IPS-11a (cell line): ENCODE measurements around the gene JAM3.
"Not testable (repeated sequence)": the region's sequence is repeated elsewhere in the genome, so short reads cannot be mapped to it uniquely, and the experiment has no call there.

ENCODE experiments used
- H3K4me3 ChIP-seq: one replicate; pipeline ENCODE4 v1.5.1; 2013; ENCODE audit warnings: low read depth, low read length, control low read depth

Gene JAM3

DNA sequence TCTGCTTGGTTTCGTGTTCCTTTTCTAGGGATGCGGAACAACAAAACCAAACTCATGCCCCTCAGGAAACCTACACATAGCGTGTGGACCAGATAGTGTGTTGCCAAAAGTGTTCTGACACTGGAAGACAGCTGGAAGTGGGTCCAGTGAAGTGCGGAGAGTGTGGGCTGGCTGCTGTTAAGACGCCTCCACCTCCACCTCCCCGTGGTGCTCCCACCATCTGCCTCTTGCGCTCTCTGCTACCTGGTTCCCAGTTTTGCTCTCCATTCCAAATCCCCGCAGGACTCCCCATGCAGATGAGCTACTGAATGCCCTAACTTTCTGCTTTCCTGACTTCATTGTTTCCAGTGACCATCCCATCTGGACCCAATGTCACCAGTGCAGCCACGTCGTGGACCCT is 103.1 kb downstream of the JAM3 start:
- H3K4me3 ChIP-seq, result no peak overlapping the region

DNA sequence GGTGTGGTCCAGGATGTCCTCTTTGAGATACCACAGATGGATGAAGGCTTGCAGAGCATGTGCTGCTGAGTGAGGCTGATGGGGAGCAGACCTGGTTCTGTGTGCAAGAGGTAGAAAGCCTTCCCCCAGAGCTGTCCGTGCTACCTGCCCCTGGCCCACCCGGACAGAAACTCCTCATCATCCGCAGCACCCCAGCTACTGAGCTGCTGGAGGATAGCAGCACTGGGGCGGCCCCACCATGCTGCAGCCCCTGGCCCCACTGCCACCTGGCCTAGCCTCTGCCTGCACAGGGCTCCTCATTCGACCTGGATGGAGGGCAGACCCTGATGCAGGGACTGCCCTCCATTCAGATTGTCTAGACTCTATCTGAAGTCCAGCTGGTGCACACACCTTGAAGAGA is 104.4 kb downstream of the JAM3 start:
- no peak overlapping the region for H3K4me3 ChIP-seq

DNA sequence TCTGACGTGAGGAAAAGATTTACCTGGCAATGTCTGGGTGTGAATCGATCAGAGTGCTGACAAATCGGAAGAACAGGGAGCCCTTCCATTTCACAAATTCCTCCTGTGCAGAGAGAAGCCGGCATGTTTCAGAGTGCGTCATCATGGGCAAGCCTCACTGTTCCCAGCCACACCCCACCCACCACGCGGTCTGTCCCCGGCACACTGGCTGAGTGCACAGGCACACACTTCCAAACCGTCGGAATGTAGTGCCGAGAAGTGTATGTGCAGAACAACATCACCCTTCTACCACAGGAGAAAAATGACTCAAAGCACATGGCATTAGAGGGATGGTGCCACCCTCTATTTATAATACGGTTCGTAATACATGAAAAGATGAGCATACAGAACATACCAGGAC is 107.4 kb downstream of the JAM3 start:
- H3K4me3 ChIP-seq, result no peak overlapping the region

DNA sequence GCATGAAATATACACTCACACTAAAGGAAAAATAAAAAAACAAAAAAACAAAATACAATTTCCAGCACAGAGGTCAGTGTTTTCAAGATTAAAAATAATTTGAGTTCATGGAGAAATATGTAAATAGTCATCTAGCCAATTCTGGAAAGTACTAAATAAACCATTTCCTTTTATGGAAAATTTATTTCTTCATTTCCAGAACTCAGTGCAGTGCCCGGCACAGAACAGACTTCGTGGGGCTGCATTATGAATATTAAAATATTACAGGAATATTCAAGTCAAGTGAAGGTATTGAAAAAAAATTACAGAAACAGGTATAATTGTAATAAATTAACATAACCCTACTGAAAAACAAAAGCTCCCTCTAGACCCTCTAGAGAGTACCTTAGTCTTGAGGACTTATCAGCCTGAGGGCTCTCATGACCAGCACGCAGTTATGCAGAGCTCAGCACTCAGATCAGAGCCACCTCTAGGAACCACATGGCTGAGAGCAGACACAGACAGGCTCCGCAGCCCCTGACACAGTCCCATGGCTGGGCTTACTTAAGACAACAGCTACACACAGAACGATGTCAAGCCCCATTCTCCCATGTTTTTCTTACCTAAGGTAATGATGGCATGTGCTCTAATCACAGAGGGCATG is 109.3 kb downstream of the JAM3 start:
- no peak overlapping the region for H3K4me3 ChIP-seq

- H3K4me3 ChIP-seq, result no peak overlapping the region
Measured at GRCh38 chr11:134181707-134182106, 112.8 kb downstream of the JAM3 start.

DNA sequence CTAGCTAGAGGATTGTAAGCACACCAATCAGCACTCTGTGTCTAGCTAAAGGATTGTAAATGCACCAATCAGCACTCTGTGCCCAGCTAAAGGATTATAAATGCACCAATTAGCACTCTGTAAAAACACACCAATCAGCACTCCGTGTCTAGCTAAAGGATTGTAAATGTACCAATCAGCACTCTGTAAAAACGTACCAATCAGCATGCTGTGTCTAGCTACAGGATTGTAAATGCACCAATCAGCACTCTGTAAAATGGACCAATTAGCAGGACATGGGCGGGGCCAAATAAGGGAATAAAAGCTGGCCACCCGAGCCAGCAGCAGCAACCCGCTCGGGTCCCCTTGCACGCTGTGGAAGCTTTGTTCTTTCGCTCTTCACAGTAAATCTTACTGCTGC is 119.2 kb downstream of the JAM3 start:
- not testable (repeated sequence) for H3K4me3 ChIP-seq

GRCh38 chr11:134196756-134197155 is 127.9 kb downstream of the JAM3 start:
- H3K4me3 ChIP-seq, result no peak overlapping the region

DNA sequence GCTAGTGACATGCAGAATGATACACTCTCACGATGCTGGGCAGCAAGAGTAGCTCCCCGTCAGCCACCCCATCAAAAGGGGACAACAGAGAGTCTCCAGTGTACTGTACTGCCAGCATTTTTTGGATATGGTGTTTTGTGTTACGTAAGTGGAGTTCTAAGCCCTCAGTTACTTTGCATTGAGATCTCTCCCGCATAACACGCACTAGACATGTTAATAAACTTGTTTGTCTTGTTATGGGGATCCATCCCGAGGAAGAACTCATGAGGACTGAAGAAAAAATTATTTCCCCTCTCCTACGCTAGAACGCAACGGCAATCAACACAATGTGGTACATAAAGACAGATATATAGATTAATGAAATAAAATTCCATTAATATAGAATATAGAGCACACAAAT is 130.7 kb downstream of the JAM3 start:
- H3K4me3 ChIP-seq, result no peak overlapping the region

DNA sequence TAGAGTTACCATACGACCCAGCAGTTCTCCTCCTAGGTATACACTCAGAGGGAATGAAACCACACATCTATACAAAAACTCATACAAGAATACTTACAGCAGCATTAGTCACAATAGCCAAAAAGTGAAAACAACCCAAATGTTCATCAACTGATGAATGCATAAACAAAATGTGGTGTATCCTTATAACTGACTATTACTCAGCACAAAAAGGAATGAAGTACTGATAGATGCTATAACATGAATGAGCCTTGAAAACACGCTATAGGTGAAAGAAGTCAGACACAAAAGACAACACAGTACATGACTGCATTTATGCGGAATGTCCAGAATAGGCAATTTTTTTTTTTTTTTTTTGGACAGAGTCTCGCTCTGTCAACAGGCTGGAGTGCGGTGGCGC is 131.8 kb downstream of the JAM3 start:
- no peak overlapping the region for H3K4me3 ChIP-seq
